ENCODE data around the gene CTSC. TPM values are rescaled to one million over a fixed set of nuclear protein-coding genes. Genes with fewer than 3 reads are reported as not detected.
"Not testable (repeated sequence)": the region's sequence is repeated elsewhere in the genome, so short reads cannot be mapped to it uniquely, and the experiment has no call there.

The CTSC gene
- total RNA-seq, 1 donor from 2014 or later = 25.7 TPM

DNA sequence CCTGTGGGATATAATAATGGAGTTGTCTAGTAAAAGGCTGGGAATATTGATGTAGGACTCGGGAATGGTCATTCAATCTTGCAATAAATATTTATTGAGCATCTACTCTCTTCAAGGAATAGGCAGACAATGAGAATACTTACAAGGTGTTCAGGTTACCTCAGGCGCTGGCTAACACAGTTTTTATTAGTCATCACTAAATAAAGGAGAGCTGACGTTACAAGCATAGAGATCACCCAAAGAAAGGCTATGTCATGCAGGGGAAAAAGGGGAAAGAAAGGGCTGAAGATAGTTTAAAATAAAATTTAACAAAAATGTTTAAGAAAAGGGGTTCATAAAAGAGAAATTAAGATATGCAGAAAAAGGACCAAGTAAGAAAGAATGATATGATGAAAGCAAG lies 15.8 kb upstream of the CTSC start:
- DNase-seq (ENCODE audit: low spot score) = no peak

DNA sequence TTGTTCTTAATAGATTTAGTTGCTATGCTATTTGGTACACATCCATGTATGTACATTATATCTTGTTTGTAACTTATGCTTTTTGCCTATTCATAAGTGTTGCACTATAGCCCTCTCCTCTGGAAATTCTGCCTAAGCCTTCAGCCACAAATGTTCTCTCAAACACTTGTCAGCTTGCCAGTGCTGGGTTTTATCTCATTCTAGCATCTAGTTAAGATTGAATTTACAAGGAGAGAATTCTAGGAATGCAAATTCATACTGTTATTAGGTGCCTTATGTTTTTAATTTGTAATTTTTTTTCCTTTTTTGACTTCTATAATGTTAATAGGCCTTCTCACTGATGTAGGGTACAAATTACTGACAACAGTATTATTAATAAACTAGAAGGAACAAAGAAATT lies 14.6 kb upstream of the CTSC start:
- ATAC-seq (no peak), DNase-seq (ENCODE audit: low spot score) (no peak)

More for the DNA sequence above, 15.8 kb upstream of the CTSC start:
- ATAC-seq = no peak

DNA sequence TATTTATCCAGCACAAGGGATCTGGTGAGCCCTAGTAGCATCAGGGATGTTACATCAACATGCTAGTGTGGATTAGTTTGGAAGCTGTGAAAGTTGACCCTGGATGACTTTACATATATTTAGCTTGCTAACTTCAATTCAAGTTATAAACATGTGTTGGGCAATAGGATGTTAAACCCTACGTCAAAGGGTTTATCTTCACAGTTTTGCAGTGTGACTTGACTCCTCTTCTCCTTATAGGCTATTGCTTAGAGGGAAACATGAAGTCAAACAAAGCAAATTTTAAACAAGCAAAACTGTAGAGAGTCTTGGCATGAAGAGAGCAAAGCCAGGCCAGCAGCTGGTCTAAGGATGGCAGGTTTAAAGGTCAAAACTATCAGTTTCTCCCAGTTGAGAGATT lies 11.3 kb upstream of the CTSC start:
- ATAC-seq (peak; percentile 34), DNase-seq (ENCODE audit: low spot score) (no peak)

DNA sequence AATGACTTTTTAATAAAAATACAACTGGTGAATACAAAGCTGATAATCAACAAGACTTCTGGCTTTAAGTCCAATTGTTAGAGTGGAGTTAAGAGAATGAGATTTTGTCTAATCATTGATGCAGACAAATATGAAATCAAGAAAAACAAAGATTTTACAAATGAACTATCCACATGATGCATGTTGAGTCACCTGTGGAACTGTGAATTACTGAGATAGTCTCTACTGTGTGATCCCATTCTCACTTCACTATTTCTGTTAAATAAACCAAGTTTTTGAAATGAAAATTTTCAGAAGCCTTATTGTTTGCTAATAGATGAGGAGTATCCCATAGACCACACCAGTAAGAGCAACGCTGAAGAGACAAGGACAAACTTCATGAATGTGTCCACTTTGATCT lies 8.4 kb upstream of the CTSC start:
- DNase-seq (ENCODE audit: low spot score) (no peak), ATAC-seq (no peak)

DNA sequence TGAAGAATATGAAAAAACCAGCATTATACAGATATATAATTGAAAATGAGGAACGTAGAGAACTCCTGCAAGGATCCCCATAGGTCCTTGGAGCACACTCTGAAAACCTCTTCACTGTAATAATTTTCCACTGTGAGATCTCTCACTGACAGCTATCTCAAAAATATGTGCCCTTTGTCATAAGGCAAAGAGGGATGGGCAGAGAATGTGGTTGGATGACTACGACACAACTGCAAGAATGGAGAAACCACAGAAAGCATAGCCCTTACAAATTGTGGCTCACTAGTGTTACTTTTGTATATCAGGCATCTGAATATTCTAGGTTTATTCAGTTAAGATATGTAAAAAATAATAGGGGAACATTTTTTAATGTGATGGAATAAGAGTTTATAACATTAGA lies 7.9 kb upstream of the CTSC start:
- DNase-seq (ENCODE audit: low spot score) (no peak), ATAC-seq (no peak)

DNA sequence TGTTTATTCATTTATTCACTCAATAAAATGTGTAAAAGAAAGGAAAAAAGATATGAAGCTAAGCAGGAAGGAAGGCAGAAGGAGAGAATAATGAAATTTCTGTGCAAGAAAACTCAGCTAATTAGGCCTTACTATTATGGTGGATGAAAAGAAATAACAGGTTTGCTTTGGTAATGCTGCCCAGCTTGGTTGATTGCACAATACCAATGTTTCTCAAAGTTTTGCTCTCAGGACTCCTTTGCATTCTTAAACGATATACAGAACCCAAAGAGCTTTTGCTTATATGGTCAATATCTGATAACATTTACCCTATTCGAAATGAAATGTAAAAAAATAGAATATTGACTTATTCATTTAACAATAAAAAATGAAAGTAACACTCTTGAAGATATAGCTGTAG lies 7.3 kb upstream of the CTSC start:
- ATAC-seq (no peak), DNase-seq (ENCODE audit: low spot score) (no peak)

DNA sequence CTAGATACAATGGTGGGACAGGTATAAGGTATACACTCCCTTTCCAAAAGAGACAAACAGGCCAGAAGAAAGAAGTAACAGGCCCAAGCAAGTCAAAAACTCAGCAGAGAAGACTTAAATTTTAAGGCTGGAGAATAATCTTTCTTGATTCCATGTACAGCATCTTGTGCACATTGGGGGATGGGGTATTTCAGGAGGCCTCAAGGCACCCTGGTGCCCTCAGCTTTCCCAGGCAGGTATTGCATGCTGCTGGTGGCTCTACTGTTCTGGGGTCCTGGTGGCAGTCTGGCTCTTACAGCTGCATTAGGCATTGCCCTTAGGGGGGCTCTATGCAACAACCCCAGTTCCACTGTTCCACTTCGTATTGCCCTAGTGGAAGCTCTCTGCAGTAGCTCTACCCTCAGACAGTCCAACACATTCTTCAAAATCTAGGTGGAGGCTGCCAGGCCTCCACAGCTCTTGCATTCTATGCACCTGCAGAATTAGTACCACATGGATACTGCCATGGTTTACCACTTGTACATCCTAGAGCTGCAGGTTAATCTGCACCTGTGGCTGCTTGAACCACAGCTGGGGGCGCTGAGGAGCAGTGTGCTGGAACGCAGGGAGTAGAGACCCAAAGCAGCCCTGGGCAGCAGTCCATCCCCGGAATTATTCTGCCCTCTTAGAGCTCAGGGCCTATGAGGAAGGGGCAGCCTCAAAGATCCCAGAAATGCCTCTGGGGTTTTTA lies 4.2 kb upstream of the CTSC start:
- ATAC-seq (no peak), DNase-seq (ENCODE audit: low spot score) (no peak)

DNA sequence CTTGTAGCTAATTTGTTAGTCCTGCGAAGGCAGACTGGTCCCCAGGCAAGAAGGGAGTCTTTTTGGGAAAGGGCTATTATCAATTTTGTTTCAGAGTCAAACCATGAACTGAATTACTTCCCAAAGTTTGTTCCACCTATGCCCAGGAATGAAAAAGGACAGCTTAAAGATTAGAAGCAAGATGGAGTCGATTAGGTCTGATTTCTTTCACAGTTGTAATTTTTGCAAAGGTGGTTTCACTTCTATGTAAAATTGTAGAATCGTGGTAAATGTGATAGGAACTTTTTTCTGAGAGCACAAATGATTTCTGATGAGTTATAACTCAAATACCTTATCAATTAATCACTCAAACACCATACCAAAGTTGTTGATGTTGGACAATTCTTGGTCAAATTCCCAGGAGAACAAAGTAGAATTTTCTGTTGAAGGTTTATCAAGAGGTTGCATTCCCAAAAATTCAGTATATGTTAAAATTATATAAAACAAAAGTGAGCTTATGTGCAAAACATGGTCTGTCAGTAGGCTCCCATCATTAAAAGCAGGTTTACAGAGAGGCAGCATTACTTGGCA lies 2.9 kb upstream of the CTSC start:
- DNase-seq (ENCODE audit: low spot score) (no peak), ATAC-seq (no peak)

DNA sequence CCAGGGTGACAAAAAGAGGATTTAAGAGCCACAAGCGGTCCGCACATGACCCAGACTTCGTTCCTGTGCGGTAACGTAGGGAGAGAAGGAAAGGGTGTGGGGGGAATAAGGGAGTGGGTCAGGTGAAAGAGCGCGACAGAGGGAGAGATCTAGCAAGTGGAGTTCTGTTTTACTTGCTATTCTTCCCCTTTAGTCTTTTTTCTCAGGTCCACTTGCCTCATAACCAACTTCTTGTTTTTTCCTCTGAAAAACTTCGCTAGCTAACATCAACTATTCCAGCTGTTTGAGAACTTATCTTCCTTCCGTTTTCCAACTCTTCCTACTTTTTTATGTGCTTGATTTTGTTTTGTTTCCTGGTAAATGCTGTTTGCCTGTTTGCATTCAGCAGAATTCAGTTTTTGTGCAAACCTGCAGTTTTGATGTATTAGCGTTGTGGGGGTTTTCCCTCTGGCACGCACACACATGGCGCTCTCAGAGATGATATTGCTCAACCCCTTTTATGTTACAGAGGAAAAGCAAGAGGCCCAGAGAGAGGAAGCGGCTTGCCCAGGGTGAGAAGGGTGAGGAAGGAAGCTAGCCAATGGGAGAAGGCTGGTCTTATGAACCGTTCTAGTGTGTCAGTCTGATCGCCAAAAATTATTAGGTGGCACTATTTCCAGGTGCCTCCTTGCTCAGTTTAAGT lies 592 bp upstream of the CTSC start:
- ATAC-seq (peak; percentile 71), DNase-seq (ENCODE audit: low spot score) (peak; percentile 54)

DNA sequence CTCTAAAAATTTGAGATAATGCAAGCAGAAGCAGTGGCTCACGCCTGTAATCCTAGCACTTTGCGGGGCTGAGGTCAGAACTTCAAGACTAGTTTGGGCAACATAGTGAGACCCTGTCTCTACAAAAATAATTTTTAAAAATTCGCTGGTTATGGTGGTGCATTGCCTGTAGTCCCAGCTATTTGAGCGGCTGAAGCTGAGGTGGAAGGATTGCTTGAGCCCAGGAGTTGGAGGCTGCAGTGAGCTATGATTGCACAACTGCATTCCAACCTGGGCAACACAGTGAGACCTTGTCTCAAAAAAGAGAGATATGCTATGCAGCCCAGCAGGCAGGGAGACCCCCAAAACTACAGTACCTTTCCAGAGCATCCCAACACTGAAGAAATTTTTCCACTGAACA lies 2.3 kb downstream of the CTSC start:
- ATAC-seq = no peak
- no peak for DNase-seq (ENCODE audit: low spot score)

DNA sequence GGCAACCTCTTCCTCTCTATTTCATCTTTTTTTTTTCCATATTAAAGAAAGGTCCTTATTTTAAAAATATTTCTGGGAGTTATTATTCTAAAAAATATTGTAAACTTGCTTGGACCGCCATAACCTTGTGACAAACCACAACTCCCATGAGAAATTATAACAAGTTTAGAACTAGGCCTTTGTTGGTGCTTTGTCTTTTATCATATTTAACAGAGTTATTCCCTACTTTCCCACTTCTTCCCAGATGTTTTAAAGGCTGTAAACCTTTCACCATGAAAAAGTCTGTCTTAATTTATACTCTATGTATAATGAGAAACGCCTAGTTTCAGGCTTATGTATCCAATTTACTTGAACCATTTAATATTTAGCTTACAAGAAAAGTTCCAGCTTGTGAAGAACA lies 3.7 kb downstream of the CTSC start:
- DNase-seq (ENCODE audit: low spot score) = no peak
- ATAC-seq = no peak

DNA sequence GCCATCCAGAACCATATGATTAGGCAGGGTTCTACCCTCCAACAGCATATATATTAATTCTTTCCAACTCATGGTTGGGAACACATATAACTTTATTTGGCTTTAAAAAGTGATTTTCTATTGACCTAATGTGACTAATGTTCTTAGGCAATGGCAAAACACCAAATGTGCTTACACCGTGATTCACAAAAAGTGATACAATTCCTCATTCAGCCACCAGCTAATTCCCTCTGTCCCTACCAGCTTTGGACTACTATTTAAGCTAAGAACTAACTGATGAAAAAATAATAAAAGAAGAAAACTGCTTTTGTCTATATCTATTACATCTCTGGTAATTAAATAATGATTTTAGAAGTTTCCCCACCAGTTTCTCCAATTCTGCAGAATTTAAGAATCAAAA lies 4.7 kb downstream of the CTSC start:
- no peak for ATAC-seq
- no peak for DNase-seq (ENCODE audit: low spot score)

DNA sequence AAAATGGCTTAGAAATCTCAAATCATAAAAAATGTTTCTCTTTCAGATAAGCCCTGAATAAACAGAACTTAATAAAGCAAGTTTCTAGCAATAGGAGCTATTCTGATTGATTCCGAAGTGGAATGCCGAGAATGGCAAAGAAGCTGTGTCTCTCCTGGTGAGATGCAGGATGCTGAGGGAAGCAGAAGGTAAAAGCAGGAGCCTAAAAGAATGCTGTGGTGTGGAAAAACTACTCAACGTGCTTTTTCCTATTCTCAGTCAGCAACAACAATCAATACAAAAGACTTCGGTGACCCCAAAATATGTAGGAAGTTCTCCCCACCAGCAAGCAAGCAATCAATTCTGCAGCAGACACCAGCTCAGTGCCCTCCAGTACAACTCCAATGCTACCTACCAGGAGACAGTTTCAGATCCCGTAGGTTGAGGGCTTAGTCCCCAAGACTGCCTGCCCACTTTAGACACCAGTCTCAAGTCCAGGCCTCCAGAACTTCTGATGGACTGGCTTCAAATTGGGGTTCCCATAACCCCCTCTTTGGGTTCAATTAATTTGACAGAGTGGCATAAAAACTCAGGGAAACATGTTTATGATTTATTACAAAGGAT lies 6.6 kb downstream of the CTSC start:
- no peak for ATAC-seq
- no peak for DNase-seq (ENCODE audit: low spot score)

DNA sequence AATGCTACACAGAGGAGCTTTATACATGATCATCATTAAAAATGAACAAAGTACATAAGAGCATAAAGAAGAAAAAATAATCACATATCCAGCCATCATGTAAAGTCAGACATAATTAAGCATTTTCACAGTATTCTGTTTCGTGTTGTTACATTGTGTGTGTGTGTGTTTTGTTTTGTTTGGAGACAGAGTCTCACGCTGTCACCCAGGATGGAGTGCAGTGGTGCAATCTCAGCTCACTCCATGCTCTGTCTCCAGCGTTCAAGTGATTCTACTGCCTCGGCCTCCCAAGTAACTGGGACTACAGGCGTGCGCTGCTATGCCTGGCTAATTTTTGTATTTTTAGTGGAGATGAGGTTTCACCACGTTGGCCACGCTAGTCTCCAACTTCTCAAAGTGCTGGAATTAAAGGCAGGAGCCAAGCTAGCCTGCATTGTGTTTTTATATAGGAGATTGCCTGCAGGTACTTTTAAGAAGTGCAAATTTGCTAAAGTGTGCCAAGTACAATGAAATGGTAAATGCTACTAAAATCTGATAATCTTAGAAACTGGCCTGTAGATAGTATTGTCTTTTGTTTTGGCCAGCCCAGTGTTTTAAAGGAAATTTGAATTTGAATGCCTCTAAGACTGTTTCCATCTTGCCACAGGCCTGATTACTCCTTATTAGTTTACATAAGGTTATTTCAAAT lies 7.8 kb downstream of the CTSC start:
- ATAC-seq = no peak
- DNase-seq (ENCODE audit: low spot score) = no peak

DNA sequence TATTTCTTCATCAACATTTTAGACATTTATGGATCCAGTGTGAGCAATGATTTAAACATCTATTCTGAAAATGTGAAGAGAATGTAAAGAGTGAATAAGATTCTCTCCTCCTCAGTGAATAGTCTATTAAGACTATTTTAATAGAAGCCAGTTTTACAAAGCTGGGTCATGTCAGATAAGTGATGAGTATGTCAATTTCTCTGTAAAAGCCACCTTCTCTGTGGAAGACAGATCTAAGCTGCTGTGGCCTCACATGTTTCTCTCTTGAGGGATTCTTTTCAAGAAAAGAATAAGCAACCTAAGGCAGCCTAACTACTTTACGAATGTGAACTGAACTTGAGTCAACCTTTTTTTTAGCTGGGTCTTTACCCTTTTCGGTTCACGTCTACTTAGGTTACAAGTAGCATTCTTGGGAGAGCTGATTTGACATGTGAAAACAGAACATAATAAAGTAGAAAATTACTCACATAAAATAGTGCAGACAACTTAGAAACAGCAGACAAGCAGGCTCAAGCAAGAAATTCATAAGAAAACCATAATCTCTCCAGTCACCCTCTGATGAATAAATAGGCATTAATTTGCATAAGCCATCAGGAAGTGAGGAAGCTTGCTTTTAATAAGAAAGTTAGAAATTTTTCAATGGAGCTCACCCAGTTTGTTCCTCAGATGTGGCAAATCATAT lies 9.9 kb downstream of the CTSC start:
- DNase-seq (ENCODE audit: low spot score) (no peak), ATAC-seq (no peak)

DNA sequence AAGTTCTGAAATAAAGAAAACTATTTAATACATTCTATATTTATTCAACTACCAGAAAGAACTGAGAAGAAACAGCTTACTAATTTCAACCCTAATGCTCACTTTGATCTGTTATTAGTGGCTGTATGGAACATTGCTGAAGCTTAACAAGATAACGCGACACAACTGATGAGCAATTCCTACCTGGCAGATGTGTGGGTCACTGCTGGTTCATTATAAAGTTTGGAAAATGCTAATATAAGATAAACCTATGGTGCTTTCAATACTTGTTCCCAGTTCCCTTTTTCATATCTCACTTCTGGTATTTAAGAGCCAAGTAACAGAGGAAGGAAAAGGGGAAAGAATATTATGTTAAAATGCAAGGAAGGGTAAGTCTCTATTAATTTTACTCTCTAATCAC lies 10.5 kb downstream of the CTSC start:
- ATAC-seq (no peak), DNase-seq (ENCODE audit: low spot score) (no peak)

DNA sequence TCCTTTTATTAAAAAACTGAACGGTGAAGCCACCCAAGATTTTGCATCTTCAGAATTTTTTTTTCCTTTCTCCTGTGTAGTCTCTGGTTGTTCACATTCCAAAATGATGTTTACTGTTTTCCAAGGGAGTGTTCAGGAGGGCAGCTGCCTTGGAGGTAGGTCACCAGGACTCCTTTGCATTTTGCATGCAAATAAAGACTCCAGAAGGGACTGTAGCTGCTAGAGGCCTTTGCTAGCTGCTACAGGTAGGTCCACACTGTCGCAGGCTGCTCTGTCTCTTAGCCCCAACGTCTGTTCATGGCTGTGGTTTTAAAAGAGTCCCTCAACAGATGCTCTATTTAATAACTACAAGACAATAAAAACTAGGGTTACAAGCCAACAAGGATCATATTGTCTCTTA lies 11.4 kb downstream of the CTSC start:
- DNase-seq (ENCODE audit: low spot score) (no peak), ATAC-seq (no peak)

DNA sequence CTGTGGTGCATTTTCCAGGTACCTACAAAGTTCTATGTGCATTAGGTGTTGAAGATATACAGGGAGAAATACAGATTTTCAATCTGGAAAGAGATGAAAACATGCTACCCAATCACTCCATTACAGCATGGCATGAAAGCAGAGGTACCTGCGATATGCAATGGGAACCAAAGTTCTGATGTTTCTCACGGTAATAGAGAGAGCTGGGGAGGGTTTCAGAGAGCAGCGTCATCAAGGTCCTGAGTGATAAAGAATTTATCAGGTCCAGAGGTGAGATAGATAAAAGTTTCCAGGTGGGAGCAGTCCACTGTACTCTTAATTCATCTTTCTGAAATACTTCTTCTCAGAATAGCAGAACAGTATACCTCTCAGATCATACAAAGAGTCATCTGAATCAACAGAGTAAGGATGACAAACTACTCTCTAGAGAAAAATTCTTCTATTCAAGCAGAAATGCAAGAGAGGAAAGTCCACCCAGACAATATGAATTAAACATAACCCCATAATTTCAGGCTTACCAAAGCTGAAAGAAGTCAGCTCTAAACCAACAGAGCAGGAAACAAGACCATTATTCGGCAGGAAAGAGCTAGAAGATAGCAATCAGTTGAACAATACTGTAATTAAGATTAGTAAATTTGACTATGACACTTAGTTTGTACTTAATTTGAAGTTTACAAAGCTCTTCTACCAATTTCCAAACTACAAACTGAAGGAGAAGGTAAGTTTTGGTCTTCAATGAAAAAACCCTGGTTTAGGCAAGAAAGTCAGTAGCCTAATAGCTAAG lies 12.8 kb downstream of the CTSC start:
- ATAC-seq = no peak

DNA sequence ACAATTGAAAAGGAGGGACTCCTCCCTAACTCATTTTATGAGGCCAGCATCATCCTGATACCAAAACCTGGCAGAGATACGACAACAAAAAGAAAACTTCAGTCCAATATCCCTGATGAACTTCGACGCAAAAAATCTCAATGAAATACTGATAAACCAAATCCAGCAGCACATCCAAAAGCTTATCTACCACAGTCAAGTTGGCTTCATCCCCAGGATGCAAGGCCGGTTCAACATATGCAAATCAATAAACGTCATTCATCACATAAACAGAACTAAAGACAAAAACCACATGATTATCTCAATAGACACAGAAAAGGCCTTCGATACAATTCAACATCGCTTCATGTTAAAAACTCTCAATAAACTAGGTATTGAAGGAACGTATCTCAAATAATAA lies 14.7 kb downstream of the CTSC start:
- not testable (repeated sequence) for DNase-seq (ENCODE audit: low spot score); ATAC-seq

More for the DNA sequence above, 12.8 kb downstream of the CTSC start:
- no peak for DNase-seq (ENCODE audit: low spot score)

DNA sequence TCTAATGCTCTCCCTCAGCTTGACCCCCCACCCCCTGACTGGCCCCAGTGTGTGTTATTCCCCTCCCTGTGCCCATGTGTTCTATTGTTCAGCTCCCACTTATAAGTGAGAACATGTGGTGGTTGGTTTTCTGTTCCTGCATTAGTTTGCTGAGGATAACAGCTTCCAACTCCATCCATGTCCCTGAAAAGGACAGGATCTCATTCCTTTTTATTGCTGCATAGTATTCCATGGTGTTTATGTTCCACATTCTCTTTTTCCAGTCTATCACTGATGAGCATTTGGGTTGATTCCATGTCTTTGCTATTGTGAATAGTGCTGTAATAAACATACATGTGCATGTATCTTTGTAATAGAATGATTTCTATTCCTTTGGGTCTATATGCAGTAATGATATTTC lies 16.1 kb downstream of the CTSC start:
- ATAC-seq; DNase-seq (ENCODE audit: low spot score): not testable (repeated sequence)

Data from left lobe of liver (tissue), 2 donors.